NOMO-1 (cell line): Measurements from ENCODE around the gene RASSF10.

Experiments
- DNase-seq, 2 experiments: peaks; one replicate each; lab custom pipeline; 2025; ENCODE audit not compliant: unreplicated experiment in 2 of 2; lab: John Stamatoyannopoulos, UW

The RASSF10 gene

GRCh38 chr11:13053255-13053917, 44.3 kb downstream of the RASSF10 start:
- no peak for DNase-seq

GRCh38 chr11:13054278-13054677, 45.2 kb downstream of the RASSF10 start:
- DNase-seq: no peak

GRCh38 chr11:13055200-13055599, 46.1 kb downstream of the RASSF10 start:
- no peak for DNase-seq

GRCh38 chr11:13061294-13061990, 52.3 kb downstream of the RASSF10 start:
- no peak for DNase-seq
